NOMO-1 (cell line): ENCODE measurements around the gene EPHX1.
"Not testable (repeated sequence)": the region's sequence is repeated elsewhere in the genome, so short reads cannot be mapped to it uniquely, and the experiment has no call there.

Experiments used
- DNase-seq, 2 experiments: peaks; one replicate each; lab custom pipeline; 2025; ENCODE audit not compliant: unreplicated experiment in 2 of 2; lab: John Stamatoyannopoulos, UW

EPHX1 gene

DNA sequence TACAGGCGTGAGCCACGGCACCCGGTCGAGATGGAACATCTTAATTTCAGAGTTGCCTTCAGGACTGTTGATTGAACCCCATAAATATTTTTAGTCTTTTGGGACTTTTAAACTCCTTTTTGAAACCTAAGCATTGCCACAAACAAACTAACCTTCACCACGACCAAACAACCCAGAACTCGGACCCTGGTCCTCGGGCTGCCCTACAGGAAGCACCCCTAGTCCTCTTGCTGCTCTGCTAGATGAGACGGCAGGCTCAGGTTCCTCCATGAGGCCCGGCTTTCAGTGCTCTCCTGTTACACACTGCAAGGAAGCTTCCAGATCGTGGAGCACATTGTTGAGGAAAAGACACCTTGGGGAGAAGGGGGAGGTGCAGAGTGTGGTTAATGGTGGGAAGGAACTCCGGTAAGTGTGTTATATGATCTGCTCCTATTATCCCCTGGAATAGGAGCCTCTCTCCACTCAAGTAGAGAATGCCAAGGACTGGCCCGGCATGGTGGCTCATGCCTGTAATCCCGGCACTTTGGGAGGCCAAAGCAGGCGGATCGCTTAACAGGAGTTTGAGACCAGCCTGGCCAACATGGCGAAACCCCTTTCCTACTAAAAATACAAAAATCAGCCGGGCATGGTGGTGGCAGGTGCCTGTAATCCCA, 5.7 kb downstream of the EPHX1 start:
- no peak for DNase-seq

DNA sequence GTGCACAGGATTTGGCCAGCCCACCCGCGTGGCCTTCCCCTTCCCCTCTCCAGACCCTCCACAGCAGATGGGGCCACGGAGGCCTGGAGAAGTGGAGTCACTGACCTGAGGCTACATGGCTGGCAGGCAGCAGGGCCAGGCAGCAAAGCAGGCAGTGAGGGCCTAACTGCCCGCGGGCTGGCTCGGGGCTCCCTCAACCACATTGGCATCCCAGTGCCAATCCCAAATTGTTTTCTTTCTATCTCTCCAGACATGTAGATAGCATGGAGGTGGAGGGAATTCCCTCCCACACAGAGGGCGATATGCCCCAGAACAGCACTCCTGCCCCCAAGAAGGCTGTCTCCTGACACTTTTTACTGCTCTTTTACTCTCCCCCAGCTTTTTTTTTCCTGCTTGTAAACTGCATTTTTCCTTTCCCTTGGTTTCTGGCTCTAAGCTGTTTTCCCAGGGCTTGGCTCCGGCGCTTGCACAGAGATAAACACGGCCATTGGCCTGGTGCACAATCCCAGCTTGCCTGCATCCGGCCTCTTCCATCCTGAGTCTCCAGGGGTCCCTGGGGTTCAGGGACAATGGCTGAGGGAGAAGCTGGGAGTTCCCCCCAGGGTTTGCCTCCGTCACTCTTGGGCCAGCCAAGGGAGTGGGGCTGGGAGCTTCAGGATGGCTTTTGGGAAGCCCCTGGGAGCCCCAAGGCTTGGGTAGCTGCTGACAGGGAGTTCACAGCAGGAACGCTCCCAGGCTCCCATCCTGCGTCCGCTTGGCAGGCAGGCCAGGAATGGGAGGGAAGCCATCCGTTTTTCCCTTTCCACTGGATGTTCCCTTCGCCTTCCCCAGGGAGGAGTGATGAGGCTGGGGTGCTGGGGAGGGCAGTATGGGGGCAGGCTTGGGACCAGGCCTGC, 7.0 kb downstream of the EPHX1 start:
- no peak for DNase-seq

DNA sequence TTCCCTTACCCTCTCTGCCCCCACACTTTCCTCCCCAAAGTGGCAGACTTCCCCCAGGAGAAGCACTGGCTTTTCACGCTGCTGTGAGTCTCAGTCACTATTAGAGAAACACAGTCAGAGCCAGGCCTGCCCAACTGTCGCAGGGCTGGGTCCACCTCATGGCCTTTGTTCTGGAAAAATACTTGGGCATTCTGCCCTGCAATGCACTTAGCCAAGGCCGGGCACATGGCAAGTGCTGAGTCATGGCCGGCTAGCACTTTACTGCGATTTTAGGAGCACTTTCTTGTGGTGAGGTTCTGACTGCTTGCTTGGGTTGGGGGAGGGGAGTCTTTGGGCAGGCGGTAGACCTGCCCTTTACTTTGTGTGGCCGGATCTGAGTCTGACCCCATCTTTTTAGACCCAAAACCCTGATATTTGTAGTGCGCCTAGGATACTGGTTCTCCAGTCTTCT, 7.7 kb downstream of the EPHX1 start:
- DNase-seq = peak in 1 of 2 experiments; percentile 44

DNA sequence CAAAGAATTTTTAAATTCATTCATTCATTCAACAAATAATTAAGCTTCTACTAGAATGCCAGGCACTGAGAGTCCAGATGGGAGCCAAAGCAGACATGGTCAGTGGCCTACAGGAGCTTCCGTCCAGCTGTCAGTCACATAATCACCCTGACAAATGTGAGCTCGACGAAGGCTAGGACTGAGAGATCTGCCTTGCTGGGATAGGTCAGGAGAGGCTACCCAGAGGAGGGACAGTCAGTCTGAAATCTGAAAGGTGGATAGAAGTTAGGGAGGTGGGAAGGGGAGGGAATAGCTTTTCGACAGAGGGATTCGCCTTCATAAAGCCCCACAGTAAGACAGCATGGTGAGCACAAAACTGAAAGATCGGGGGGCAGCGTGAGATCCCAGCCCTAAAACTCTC, 8.3 kb downstream of the EPHX1 start:
- no peak for DNase-seq

DNA sequence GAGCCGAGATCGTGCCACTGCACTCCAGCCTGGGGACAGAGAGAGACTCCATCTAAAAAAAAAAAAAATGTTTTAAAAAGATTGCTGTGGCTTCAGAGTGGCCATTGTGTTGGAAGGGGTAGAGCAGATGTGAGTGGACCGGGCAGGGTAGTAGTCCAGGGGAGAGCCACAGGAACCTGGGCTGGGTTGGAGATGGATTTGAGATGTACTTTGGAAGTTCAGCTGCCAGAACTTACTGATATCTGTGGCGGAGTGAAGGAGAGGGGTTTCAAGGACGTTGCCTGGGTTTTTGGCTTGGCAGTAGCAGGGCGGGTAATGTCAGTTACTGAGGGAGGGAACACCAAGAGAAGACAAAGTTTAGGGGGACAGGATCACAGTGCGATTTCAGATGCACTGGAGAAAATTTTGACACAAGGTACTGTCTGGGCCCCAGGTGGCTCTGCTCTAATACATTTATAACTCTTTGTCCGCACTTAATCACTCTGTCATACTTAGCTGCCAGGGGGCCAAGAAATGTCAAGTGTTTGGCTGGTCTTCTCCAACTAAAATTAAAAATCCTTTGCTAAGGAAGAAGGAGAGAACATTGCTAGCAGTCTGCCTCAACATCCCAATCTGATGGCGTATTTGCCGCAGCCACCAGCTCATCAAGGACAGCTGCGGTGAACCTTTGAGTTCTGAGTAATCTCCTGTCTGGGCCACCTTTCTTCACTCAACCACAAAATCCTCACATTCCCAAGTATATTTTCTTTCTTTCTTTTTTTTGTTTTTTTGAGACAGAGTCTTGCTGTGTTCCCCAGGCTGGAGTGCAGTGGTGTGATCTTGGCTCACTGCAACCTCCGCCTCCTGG, 9.6 kb downstream of the EPHX1 start:
- DNase-seq = no peak

DNA sequence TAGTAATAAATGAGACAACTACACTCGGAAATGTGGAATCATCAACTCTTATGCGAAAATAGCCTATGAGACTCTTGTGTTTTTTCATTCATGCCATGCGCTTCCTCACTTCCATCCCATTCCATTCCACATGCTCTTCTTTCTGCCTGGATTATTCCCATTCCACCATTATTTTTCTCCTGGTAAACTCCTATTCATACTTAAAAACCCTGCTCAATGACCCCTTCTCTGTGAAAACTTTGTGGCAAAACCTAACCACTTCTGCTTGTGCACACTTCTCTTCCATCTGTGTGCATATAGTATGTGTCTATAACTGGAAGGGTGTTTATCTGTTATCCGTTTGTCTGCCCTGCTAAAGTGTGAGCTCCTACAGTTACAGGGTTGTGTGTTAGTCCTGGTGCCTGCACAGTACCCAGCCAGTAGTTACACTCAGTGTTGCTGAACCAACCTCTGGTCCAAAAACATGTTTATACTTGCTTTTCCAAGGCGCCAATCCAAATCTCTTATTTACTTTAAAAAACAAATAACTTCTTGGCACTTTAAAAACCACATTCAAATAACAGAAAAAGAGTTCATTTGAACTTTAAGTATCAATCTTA, 10.7 kb downstream of the EPHX1 start:
- DNase-seq = no peak

DNA sequence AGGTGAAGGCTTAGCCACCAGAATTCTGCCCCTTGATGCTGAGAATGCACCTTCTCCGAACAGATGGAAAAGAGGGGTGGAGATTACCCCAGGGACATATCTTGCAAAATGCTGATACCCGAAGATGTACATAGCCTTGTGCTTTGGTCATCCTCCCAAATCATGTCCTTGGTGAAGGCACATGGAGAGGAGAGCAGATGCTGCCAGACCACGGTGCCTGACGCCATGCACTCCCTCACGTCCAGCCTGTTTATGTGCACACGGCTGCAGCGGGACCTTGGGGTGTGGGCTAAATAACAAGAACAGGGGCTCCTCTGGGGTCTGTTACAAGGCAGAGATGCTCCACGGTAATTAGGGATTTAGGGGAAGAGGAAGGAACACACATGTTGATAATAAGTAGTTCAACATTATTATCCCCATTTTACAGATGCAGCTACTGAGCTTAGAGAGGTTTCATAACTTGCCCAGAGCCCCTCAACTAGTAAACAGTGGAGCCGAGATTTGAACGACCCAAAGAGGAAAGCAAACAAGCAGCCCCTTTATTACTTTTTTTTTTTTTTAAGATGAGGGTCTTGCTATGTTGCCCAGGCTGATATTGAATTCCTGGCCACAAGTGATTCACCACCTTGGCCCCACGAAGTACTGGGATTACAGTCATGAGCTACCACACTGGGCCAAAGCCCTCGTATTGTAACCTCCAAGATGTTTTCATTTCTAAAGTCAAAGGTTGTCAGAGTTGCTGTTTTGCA, 12.9 kb downstream of the EPHX1 start:
- DNase-seq = no peak

DNA sequence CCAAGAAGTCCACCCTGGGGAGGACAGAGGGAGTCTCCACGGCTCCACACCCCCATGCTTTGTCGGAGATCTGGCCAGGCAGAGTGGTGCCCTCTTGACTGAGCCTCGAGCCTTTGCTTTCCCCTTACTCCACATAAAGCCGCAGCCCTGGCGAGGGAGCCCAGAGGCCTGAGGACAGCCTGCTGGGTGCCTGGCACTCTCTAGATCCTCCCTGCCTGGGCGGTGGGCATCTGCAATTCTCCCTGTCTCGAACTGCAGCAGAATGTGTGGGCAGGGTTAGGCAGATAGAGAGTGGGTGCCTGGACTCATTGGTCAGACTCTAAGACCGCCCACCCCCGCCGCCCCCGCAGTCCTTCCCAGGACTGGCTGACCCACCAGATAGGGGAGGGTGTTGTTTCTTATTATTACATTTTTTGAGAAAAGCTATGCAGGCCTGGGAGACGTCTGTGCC, 13.9 kb downstream of the EPHX1 start:
- no peak for DNase-seq

DNA sequence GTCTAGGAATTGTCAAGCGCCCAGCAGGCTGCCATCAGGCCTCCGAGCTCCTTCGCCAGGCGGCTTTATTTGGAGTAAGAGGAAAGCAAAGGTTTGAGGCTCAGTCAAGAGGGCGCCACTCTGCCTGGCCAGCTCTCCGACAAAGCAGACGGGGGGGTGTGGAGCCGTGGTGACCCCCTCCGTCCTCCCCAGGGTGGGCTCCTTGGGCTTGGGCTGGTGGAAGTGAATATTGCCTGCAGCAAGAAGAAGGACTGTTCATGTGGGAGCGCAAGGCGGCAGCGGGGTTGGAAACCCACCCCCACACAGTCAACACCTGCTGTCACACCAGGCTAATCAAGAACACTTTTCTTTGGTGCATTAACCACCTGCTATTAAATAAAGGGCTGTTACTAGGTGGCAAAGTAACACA, 14.6 kb downstream of the EPHX1 start:
- DNase-seq = no peak

DNA sequence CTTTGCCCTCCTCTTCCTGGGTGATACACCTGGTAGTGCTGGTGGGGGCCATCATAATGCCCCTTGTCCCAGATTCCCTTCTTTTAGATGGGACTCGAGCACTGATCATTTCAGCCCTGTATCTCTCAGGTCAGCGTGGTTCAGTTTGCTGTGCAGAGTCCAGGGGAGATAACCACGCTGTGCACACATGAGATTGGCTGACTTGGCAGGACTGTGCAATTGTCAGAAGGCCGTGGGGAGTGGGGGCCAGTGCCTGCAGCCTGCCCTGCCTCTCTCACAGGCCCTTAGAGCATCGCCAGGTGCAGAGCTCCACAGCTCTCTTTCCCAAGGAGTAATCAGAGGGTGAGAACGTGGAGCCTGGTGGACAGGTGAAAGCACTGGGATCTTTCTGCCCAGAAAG, 15.2 kb downstream of the EPHX1 start:
- DNase-seq = no peak

DNA sequence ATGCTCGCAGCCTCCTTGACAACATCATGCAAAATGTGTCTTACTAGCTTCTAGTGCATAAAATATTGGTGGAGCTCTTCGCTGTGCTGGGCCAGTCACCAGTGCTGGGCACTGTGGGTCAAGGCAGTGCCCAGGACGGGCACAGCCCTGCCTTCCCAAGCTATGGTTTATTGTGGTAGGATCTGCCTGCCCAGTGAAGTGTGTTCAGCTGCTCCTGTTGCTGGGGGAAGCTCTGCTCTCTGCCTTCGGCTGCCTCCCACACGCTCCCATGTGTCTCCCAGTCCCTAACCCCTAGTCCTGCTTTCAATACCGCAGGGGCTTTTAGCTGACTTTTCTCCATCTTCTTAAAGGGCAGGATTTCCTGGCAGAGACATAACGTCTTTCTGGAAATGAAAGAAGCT, 15.7 kb downstream of the EPHX1 start:
- no peak for DNase-seq

DNA sequence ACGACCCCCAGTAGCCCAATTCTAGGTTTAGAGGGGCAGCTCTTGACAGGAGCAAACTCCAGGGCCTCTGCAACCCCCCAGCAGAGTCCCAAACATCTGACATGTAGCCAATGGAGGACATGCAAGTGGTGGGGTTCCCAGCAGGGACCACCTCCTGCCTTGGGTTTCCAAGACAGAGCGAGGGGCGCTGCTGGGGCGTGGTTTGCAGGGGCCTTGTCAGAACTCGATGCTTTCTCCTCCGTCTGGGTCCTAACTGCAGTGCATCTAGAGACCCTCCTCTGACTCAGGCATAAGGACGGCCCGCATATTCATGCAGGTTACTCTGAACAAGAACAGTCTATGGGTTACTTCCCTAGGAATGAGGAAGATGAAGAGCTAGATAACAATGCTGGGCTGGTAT, 17.2 kb downstream of the EPHX1 start:
- no peak for DNase-seq

DNA sequence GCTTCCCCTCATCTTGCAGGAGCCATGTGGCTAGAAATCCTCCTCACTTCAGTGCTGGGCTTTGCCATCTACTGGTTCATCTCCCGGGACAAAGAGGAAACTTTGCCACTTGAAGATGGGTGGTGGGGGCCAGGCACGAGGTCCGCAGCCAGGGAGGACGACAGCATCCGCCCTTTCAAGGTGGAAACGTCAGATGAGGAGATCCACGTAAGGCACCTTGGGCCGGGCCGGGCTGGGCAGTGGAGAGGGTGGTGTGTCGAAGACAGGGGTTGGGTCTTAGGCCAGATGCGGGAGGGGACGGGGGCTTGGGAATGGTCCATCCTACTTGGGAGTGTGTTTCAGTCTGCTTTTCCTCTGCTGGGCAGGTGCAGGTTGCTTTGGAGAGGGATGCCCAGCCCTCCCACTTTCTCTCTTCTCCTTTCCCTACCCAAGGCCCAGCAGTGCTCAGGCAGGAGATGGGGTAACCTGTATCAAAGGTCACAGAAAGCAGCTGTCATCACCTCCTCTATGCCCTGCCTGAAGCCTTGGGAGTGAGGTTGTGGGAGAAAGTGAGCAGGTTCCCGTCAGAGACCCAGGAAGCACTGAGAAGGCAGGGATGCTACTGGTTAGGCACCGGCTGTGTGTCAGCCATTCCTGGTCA, 18.9 kb downstream of the EPHX1 start:
- no peak for DNase-seq

DNA sequence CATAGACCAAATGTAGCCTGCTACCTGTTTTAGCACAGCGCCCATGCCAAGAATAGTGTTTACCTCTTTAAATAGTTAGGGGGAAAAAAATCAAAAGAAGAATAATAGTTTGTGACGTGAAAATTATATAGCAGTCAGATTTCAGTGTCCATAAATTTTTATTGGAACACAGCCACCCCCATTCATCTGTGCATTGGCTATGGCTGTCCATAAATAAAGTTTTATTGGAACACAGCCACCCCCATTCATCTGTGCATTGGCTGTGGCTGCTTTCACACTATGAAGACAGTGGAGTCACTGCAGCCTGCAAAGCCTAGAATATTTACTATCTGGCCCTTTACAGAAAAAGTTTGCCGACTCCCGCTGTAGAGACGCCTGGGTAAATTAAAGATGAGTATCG, 20.9 kb downstream of the EPHX1 start:
- DNase-seq = no peak

DNA sequence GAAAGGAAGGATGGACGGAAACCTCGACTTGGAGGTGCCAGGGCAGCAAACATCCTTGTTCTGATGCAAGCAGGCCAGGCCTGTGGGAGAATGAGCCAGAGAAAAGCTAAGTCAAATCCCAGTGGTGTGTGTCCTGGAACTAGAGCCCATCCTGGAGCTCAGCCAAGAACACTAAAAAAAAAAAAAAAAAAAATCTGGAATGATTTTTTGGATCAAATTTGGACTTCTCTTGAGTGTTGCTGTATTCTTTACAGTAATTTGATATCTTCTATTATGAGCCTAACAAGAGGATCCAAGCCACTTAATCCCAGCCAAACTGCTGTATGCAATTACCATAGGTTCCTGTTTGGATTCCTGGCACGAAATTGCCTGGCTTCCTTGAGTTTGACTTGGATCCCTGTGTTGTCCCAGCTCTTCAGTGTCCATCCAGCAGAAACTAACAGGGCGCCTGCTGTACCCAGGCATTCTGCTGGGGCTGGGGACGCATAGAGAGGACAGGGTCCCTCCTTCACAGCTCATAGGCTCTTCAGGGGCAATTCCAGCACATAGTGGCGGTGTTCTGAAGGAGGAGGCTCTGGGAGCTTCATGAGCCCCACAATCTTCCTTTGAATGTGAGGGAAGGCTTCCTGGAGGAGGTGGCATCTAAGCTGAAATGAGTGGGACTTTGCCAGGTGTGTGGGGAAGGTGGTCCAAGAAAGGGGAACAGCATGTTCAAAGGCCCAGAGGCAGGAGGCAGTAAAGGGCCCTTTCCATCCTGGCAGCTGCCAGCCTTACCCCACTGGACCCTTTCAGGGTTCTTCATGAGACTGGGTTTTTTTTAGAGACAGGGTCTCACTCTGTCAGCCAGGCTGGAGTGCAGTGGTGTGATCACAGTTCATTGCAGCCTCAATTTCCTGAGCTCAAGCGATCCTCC, 24.7 kb downstream of the EPHX1 start:
- no peak for DNase-seq

DNA sequence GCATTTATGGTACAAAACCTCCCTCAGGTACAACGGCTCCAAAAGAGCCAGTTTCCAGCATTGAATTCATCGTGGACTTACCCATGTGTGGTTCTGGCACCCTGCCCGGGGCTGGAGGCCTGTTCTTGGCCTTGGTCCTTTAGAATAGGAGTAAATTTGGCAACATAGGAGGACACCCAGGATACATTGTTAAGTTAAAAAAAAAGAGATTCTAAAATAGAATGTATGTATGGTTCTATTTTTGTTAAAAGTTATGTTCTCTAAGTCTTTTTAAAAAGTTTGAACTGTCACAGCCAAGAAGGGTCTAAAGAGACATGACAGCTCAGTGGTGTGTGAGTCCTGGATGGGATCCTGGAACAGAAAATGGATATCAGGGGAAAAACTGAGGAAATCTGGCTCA, 25.9 kb downstream of the EPHX1 start:
- DNase-seq = no peak

DNA sequence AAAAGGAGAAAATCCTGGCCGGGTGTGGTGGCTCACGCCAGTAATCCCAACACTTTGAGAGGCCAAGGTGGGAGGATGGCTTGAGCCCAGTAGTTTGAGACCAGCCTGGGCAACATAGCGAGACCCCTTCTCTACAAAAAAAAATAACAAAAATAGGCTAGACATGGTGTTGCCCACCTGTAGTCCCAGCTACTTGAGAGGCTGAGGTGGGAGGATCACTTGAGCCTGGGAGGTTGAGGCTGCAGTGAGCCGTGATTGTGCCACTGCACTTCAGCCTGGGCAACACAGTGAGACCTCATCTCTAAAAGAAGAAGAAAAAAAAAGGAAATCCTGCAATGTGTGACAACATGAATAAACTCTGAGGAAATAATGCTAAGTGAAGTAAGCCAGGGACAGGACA, 26.4 kb downstream of the EPHX1 start:
- DNase-seq = not testable (repeated sequence)

DNA sequence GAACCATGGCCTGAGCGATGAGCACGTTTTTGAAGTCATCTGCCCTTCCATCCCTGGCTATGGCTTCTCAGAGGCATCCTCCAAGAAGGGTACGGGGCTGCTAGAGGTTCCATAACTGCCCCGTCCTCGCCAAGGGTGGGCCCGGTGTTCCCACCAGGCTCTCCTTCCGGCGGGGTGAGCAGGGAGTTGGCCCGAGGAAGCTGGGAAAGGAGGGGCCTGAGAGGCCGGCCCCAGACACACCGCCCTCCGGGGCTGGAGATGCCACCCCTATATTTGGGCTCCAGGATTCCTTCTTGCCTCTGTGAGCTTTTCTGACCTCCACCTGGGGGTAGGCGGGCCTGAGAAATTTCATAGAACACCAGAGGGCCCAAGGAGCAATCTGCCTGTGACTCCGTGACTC, 28.9 kb downstream of the EPHX1 start:
- DNase-seq = no peak

DNA sequence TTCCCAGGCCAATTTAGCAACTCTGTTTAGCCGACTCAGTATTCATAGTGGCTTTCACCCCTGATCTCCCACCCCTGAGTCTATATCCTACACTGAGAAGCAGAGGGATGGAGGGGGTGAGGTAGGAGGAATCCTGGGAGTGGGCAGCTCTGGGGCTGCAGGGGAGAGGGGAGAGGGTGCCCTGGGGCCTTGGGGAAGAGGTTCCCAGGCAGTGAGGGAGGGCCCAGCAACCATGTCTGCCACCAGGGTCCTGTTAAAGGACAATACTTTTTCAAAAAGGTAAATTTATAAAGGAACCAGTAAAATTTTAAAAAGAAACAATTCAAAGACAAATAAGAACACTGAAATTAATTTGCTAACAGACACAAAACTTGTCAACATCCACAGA, 30.3 kb downstream of the EPHX1 start:
- DNase-seq = no peak
